ENCODE data around the gene MYO1E. TPM values are rescaled to one million over a fixed set of nuclear protein-coding genes. Genes with fewer than 3 reads are reported as not detected.

The MYO1E gene
- total and polyA plus RNA-seq, 2 of the 4 experiments (the other 2 are of a cell fraction): 13.4 to 37.3 TPM

- POLR2A ChIA-PET (ENCODE audit: unreplicated experiment): no interaction called here
- ATAC-seq (ENCODE audit: low read depth) (no peak), DNase-seq (no peak)
- Histone ChIP-seq H3K4me1 (ENCODE audit: control insufficient read depth, insufficient read depth, low read length) (0 out of 2 replicates have a peak, but pooled peaks cover 4% of the 10 kb centered on the region), H4K20me1 (ENCODE audit: insufficient read depth, low read length) (no peaks in the 10 kb centered on the region), H4K8ac (ENCODE audit: low read depth in 2 of 2, low read length in 2 of 2) (no peak overlapping the region), H2BK120ac (ENCODE audit: low read depth, low read length) (no peak overlapping the region), H3K56ac (ENCODE audit: extremely low read depth, insufficient read depth, low read length) (no peak overlapping the region), H3K79me1 (ENCODE audit: low read depth in 1 of 2, low read length in 2 of 2) (0 out of 4 replicates have a peak, but pooled peaks cover 0 to 3% of the 10 kb centered on the region in 2 experiments), H2AK9ac (replicated peaks; ENCODE audit: low read depth, low read length, poor library complexity) (no peak overlapping the region), H3K9ac (ENCODE audit: low read depth, low read length) (no peak overlapping the region), H2AK5ac (ENCODE audit: low read depth, low read length) (no peak overlapping the region), H2BK15ac (ENCODE audit: low read depth, low read length) (no peak overlapping the region), H3K23ac (ENCODE audit: low read depth, low read length) (no peak overlapping the region), H3K18ac (ENCODE audit: low read depth, low read length) (no peak overlapping the region), H3K4ac (ENCODE audit: low read depth, low read length) (no peak overlapping the region), H3K9me3 (ENCODE audit: control insufficient read depth, insufficient read depth, low read length) (no peaks in the 10 kb centered on the region), H3K36me3 (ENCODE audit: control insufficient read depth, insufficient read depth, low read length) (no peaks in the 10 kb centered on the region), H3K27me3 (ENCODE audit: control insufficient read depth, insufficient read depth, low read length) (no peaks in the 10 kb centered on the region), H4K5ac (ENCODE audit: low read depth, low read length) (no peak overlapping the region), H2BK20ac (ENCODE audit: low read depth, low read length) (no peak overlapping the region), H3K27ac (ENCODE audit: insufficient read depth, low read length) (no peak overlapping the region), H3K14ac (replicated peaks; ENCODE audit: low read depth, low read length) (no peak overlapping the region), H2BK5ac (ENCODE audit: low read depth, low read length, poor library complexity, severe bottlenecking) (no peak overlapping the region), H2AFZ (replicated peaks; ENCODE audit: low read length, poor library complexity) (no peak overlapping the region), H3K4me3 (ENCODE audit: insufficient read depth, low read depth, low read length) (no peak overlapping the region), H4K91ac (ENCODE audit: insufficient read depth, low read depth, low read length) (no peak overlapping the region), H3K9me1 (ENCODE audit: insufficient read depth, low read length) (peaks cover 7% of the 10 kb centered on the region), H3K4me2 (ENCODE audit: low read depth, low read length) (no peak overlapping the region)
- in situ Hi-C loops (cut with MboI; ENCODE audit: low sequenced_read_pairs): loop anchor here (10.0 kb wide), 1 partner anchor 204 kb away; no protein-coding TSS in a partner anchor
- BruUV-seq (replicated peaks): no TSS peak
- CTCF ChIA-PET: interaction anchor here (0.6 kb wide), 1 partner anchor 145 kb away, joined by 5 read pairs; no protein-coding TSS in a partner anchor
- no peak for TF ChIP-seq POLR2A (IDR thresholded peaks at IDR 0.05; ENCODE audit: low read depth, low read length)
- TF ChIP-seq MAZ (IDR thresholded peaks at IDR 0.05; ENCODE audit: borderline replicate concordance, low read depth, low read length): no peak
- no peak for TF ChIP-seq CEBPB (IDR thresholded peaks at IDR 0.05; ENCODE audit: low read depth, low read length)
- no peak for TF ChIP-seq CHD1 (IDR thresholded peaks at IDR 0.05; ENCODE audit: low read depth, low read length)
- TF ChIP-seq RFX5 (IDR thresholded peaks at IDR 0.05; ENCODE audit: low read depth, low read length): no peak
- TF ChIP-seq RCOR1 (IDR thresholded peaks at IDR 0.05; ENCODE audit: insufficient replicate concordance, low read length): no peak
- TF ChIP-seq MAFK (IDR thresholded peaks at IDR 0.05; ENCODE audit: low read depth, low read length): no peak
- no peak for TF ChIP-seq FOS (IDR thresholded peaks at IDR 0.05; ENCODE audit: low read depth, low read length)
- no peak for TF ChIP-seq NFE2L2 (IDR thresholded peaks at IDR 0.05; ENCODE audit: low read depth, low read length)
- no peak for TF ChIP-seq RAD21 (IDR thresholded peaks at IDR 0.05; ENCODE audit: low read length)
- no peak for TF ChIP-seq CTCF (conservative IDR thresholded peaks at IDR 0.05; ENCODE audit: low read depth, low read length)
- intact Hi-C loops (cut with micrococcal nuclease): loop anchor here (10.0 kb wide), 1 partner anchor 394 kb away; the partner anchor contains the start of gene RNF111
- dilution Hi-C loops (cut with HindIII; ENCODE audit: low sequenced_read_pairs, unreplicated experiment): no loop called here
These were observed 6.2 kb upstream of the MYO1E start for GRCh38 chr15:59378855-59379254.

All from IMR-90 (cell line).